GM19467 (cell line): Measurements from ENCODE around the gene ANKRD16.
"Not testable (repeated sequence)": the region's sequence is repeated elsewhere in the genome, so short reads cannot be mapped to it uniquely, and the experiment has no call there.

Source experiments
- ATAC-seq: cut with Tn5 transposase; IDR thresholded peaks from one replicate; pipeline ENCODE4 v1.9.1; 2021; ENCODE audit warnings: mild to moderate bottlenecking, moderate library complexity; ENCODE audit not compliant: unreplicated experiment

Gene ANKRD16

DNA sequence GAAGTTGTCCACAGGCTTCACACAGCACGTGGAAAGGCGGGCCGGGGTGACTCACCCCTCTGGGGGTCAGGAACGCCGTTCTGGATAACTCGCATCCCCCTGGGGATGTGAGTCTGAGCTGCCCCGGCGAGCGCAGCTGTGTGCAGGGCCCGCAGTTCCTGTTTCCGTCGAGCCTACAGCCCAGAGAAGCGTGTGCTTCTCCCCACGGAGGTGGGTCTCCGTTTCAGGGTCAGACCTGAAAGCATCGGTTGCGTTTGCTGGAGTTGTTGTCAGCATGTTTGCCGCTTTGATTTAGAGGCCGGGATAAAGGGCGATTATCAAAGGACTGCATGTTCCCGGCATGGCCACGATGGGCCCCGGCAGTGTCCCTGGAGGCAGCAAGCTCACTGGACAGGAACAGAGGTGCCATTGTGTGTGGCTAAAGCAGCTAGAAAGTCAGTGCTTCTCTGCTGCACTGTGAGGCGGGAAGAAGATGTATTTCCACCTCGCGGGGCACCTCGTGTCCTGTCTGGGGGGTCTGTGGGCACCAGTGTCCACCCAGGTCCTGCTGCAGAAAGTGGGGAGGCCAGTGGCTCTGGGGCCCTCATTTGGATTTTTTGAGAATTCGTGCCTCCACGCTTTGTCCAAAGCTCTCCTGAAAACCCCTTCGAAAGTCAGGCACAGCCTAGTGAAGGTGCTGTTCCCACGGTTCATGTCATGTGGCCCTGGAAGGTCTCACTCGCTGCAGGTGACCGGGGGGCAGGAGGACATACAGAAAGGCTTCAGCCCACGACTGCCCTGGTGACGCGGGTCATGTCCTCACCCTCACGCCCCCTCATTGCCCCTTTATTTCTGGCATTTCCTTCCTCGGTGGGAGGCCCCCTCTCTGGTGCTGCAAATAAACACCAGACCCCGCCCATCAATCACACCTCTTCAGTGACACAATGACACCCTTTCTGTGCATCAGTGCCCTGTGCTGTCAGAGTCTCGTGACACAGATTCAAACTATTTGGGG, 49.1 kb downstream of the ANKRD16 start:
- ATAC-seq, result peak; percentile 84

DNA sequence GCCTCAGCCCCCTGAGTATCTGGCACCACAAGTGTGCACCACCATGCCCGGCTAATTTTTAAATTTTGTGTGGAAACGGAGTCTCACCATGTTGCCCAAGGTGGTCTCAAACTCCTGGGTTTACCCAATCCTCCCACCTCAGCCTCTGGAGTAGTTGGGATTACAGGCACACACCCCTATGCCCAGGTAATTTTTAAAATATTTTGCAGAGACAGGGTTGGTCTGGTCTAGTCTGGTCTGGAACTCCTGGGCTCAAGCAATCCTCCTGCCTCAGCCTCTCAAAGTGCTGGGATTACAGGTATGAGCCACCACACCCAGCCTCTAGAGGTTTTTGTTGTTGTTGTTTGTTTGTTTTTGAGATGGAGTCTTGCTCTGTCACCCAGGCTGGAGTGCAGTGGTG, 53.5 kb downstream of the ANKRD16 start:
- ATAC-seq, result not testable (repeated sequence)

DNA sequence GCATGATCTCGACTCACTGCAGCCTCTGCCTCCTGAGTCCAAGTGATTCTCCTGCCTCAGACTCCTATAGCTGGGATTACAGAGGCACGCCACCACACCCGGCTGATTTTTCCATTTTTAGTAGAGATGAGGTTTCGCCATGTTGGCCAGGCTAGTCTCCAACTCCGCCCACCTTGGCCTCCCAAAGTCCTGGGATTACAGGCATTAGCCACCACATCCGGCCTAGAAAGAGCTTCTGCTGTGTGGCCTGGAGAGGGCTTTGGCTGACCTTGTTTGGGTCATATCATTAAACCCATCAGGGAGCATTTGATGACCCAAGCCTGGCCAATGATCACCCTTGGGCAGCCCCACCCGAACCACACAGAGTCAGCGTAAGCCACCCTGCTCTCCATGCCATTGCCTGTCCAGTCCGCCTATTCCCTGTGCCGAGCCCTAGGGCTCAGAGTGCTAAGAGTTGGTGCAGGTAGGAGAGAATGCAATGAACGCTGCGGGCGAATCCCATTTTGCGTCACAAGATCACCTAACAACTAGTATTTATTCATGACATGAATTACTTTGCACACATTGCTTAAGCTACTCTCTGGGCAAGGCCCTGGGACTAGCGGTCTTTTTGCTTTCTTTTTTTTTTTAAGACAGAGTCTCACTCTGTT, 54.1 kb downstream of the ANKRD16 start:
- ATAC-seq, result no peak

DNA sequence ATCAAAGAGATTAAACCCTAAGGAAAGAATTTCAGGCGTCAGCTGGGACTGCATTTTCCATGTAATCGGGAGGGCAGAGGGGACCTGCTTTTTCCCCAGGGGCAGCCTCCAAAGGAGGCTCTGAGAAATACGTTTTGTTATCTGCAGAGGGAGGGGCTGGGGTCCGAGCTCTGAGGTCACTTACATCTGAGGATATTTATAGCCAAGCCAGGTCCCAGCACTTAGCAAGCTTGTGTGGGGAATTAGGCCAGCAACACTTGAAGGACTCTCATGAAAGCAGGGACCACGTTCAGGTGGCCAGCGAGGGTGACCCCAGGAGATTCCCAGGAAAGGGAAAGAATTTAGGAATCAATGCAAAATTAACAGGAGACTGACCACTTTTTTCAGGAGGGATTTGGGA, 55.9 kb downstream of the ANKRD16 start:
- ATAC-seq, result no peak

DNA sequence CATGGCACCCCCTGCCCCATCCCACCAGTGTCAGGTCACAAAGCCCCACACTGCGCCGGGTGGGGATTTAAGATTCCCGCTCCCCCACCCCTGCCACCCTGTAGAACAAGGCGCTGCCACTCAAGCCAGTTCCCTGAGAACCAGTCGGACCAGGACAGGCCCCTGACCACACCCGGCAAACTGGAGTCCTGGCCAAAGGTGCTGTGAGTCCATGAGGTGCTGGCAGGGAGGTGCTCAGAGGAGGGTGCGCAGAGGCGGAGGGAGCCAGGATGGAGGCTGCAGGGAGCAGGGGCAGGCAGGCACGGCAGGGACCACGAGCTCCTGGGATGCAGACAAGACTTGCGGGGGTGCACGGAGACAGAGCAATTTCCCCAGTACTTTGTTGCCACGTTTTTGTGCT, 56.7 kb downstream of the ANKRD16 start:
- ATAC-seq, result no peak

DNA sequence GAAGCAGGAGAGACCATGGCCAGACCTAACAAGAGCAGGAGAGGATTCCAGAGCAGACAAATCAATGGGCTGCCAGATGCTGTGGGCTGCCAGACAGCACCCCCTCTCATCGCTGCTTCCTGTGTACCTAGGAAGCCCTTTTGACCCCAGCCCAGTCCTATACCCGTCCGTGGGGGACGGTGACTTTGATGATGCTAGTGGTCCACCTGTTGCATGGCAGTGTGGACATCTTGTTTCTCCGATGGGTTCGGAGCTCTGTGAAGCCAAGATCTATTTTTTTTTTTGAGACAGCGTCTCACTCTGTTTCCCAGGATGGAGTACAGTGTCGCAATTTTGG, 58.3 kb downstream of the ANKRD16 start:
- ATAC-seq, result no peak

DNA sequence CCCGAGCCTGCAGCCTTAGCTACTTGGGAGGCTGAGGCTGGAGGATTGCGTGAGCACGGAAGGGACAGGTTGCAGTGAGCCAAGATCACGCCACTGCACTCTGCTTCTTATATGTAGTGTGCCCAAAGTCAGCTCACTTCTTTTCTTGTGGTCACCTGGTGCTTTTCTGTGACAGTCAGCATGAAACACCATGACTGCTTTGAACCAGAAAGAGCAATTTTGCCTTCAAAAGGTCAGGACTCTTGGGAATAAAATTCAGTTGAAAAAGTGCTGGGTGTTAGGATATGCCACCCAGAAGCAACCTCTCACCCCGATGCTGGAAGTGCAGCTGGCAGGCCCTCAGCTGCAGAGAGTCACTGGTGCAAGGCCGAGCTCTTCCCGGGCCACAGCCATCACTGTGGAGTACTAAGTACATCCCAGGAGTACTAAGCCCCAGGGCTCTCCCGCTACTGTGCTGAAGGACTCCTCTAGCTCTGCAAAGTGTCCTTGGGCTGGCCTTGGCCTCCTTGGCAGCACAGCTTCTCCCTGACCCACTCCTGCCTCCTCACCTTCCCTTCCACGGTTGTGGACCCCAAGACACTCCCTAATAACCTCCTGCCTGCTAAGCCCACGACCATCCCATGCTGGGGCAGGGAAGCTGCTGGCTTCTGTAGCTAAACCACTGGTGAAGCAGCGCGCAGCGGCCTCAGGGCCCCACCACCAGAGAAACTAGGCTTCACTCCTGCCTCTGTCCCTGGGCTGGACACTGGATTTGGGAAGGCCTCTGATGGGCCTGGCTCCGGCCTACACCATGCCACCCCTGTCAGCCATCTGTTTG, 58.9 kb downstream of the ANKRD16 start:
- no peak for ATAC-seq

DNA sequence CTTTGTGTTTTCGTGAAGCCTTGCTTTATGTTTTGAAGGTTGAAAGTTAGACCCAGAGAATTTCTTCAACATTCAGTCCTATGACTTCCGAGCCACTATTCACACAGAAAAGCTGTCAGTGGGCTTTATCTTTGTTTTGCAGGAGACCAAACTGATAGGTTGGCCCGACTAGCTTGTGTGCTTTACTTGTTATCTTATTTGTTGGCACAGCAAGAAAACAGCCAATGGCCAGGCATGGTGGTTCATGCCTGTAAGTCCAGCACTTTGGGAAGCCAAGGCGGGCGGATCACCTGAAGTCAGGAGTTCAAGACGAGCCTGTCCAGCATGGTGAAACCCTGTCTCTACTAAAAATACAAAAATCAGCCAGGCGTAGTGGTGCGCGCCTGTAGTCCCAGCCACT, 60.4 kb downstream of the ANKRD16 start:
- ATAC-seq, result no peak

DNA sequence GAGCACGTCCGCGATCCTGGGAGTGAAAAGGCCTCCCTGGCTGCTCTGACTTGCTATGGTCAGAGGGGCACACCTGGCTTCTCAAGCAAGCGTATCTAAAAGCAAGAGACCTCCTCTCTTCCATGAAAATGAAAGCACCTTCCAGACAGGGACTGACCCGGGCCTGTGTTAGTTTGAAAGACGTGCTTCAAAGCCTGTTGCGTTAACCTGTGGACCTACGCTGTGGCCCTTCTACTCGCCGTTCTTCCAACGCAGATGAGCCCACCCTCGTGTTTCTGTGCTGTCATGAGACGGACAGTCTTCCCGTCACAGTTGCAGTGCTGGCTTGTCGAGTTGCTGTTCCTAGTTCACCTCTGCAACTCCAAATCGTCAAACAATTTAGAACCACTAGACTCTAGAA, 61.0 kb downstream of the ANKRD16 start:
- ATAC-seq, result no peak

DNA sequence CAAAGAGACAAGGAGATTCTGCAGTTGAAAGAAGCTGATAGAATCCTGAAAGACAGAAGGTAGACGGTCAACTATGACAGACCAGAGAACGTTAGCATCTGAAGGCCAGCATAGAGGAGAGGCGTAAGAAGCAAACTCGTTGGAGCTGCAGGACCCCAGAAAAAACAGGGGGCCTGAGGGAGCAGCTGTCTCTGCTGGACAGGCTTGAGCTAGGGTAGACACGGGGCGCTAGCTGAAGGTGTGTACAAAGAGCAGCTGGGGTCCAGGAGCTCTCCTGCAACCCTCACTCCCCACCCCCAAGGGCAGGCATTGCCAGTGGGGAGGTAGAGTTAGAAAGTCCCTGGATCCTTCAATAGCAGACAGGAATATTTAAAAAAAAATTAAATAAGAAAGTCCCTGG, 61.9 kb downstream of the ANKRD16 start:
- ATAC-seq, result no peak

DNA sequence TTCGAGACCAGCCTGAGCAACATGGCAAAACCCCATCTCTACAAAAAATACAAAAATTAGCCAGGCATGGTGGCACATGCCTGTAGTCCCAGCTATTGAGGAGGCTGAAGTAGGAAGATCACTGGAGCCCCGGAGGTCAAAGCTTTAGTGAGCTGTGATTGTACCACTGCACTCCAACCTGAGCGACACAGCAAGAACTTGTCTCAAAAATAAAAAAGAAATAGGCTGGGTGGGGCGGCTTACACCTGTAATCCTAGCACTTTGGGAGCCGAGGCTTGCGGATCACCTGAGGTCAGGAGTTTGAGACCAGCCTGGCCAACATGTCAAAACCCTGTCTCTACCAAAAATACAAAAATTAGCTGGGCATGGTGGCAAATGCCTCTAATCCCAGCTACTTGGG, 63.2 kb downstream of the ANKRD16 start:
- not testable (repeated sequence) for ATAC-seq

DNA sequence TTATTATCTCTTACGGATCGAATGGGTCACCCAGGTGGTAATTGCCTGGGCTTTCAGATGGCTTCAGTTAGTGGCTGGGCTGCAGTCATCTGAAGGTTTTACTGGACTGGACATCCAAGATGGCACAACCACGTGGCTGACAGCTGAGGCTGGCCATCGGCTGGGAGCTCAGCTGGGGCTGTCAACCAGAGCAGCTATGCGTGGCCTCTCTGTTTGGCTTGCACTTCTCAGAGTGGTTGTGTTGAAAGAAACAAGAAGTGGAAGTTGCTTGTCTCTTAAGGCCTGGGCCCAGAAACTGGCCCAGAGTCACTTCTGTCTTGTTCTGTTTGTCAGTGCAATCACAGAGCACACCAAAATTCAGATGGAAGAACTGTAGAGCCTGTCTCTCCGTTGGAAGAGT, 70.8 kb downstream of the ANKRD16 start:
- ATAC-seq, result peak; percentile 39

DNA sequence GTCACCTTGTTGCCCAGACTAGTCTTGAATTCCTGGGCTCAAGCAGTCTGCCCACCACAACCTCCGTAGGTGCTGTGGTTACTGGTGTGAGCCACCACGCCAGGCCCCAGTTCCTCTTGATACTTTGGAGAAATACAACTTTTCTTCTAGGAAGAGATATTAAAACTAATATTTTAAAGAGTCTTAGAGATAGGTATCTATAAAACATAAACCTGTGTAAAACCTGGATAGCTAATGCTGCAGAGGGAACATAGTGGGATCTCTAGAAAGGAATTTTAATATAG, 71.7 kb downstream of the ANKRD16 start:
- ATAC-seq, result no peak

DNA sequence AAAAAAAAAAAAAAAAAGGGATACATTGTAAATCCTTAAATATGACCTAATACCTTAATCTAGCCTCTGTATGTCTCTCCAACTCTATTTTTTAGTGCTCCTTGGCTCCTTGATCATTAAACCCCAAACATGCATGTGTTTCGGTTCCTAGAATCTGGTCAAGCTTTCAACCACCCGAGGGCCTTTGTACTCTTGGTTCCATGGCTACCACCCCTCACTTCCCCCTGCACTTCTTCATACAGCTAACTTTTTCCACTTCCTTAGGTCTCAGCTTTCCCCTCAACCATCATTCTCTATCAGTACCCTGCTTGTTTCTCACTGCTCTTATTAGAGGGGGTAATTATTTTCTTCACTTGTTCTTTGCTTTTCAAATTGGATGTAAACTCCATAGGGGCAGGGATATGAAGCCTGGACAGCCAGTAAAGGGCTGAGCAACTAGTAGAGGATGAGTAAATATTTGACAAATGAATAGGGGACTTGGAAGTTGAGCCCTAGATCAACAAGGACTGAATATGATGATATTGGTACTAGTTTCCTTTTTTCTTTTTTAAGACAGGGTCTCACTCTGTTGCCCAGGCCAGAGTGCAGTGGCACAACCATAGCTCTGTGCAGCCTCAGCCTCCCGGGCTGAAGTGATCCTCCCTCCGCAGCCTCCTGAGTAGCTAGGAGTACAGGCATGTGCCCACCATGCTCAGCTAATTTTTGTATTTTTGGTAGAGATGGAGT, 72.2 kb downstream of the ANKRD16 start:
- no peak for ATAC-seq

DNA sequence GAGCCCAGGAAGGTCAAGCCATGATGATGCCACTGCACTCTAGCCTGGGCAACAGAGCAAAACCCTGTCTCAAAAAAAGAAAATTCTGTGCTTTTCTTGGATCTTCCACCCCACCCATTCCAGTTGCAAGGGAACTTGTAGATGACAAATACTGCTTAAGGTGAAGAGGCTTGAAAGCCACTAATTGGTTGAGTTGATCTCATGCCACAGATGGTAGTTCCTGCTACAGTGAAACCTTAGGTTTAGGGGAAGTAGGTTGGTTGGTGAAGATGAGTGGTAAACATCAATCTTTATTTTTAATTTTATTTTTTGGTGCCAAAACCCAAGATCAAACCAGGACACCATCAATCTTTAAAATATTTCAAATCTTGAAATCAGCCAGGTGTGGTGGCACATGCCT, 73.5 kb downstream of the ANKRD16 start:
- no peak for ATAC-seq

DNA sequence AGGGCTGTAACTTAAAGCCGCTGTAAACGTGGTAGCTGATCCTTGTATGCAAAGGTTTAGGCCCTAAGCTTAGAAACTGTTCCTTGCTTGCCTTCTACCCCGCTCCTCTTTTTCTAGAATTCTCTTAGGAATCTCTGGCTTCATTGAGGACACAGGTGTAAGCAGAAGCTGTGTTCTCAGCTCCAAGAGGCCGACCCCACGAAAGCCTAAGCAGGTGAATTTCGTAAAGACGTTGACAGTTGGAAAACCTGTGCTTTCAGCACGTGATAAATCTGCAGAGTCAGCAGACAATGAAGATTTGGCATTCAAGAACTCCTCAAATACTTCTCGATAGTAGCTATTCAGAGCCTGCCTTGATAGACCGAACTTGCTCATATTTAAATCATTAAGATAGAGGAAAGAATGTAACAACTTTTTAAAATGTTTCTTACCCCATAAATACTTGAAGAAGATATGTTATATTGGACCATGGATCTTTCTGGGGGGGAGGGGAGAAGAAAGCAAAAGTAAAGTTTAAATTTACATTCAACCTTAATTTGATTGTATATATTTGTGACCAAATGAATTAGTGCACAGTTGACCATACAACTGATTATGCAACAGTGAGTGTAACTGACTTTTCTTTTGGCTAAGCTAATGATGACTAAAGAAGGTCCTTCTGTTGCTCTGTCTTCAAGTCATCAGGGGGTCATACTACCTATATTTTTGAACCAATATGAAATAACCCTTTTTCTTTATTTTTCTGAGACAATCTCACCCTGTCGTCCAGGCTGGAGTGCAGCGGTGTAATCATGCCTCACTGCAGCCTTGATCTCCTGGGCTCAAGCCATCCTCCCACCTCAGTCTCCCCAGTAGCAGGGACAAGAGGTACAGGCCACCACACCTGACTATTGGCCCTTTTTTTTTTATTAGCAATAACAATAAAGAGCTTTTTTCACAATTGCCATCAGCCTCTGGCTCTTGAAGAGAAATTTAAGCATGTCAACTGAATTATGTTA, 75.3 kb downstream of the ANKRD16 start:
- ATAC-seq, result no peak

DNA sequence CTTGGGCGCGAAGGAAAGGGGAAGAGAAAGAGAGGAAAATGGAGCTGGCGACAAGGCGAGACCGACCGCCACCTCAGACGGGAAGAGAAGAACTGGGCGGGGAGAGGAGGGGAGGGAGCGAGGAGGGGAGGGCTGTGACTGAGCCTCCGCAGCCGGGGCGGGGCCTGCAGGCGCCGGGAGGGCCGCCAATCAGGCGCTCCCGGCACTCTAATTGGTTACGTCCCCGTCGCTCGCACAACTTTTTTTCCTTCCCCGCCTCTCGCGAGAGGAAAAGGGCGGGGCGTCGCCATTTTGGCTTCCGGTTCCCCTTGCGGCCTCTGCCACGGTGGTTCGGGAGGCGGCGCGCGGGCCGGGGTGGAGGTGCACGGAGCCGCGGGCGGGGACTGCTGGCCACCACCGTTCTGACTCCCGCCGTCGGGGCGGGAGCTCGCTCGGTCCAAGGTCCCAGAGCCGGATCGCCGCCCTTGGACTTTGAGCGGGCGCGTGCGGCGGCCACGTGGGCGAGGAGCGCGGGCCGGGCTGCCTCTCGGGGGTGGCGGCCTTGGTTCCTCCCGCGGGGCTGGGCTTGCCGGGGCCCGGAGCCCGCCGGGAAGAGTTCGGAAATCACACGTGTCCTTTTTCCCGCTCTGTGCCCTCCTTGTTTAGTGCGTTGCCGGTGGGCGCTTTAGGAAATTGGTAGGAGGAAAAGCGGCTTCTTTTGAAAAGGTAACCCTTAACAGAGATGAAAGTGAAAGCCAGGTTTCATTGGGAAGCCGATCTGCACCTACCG, 76.2 kb downstream of the ANKRD16 start, which contains the start of gene GDI2:
TSS of gene GDI2 (minus strand) at position 94 of the 769 bp plus-strand sequence. CDS start 176 bp downstream, outside the sequence.
- peak; percentile 69 for ATAC-seq

DNA sequence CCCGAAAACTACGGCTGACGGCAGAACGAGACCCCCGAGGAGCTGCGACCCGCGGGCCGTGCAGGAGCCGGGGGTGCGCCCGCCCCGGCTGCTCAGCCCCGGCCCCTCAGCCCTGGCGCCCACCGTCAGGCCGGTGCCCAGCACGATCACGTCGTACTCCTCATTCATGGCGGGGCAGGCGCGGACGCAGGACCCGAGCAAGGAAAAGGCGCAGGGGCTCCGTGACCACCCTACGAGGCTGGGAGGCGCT, 76.7 kb downstream of the ANKRD16 start:
- ATAC-seq, result peak; percentile 27
